NCI-H2196 treated with DMSO at 0.1 percent for 48 hours (cell line): ENCODE measurements around the gene FOXL2NB.
"Not testable (repeated sequence)": the region's sequence is repeated elsewhere in the genome, so short reads cannot be mapped to it uniquely, and the experiment has no call there.

Experiments used
- DNase-seq: peaks from one replicate; lab custom pipeline; 2025; ENCODE audit not compliant: unreplicated experiment; lab: John Stamatoyannopoulos, UW

FOXL2NB gene

DNA sequence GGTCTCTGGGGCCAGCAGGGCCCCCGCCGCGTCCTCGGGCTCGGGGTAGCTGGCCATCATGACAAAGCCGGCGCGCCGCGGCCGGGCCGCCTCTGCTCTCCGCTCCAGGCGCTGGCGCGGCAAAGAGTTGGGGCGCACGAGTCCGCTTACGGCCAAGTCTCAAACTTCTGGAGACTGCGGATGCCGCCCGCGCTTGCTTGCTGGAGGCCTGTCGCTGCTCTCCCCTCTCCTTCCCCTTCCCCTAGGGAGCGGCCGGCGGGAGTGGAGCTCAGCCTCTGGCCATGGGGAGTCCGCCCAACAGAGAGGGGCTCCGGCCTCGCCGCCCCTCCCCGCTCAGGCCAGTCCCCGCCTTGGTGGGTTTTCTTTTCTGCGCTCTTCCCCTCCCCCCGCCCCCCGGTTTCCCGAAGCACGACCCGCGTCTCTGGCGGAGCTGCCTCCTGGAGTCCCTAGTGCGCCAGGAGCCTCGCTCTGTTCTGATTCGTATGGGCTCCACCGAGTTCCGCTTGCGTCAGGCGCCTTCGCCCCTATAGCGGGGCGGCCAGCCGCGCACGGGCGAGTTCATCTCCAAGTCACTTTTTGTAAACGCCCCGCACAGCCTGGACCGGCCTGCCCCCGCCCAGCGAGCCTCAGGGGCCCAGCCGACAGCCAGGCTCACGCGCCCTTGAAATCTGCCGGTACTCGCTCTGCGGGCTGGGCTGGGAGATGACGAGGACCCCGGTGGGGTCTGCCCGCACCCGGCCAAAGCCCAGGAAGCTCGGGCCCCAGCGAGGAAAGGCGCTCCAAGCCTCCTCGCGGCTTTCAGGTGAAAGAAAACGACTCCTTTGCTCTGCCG, at the start of gene FOXL2NB, which contains the start of gene FOXL2:
Gene FOXL2NB, plus strand, starts transcription at position 555 of the 832 bp plus-strand sequence. Its CDS starts 148 bp downstream, at position 703.
Gene FOXL2, minus strand, starts transcription at position 475 of the 832 bp plus-strand sequence. Its CDS starts 415 bp downstream, at position 60.
- DNase-seq, result peak; percentile 39

GRCh38 chr3:138898301-138898700, 48.7 kb upstream of the FOXL2NB start:
- DNase-seq, result no peak

- DNase-seq, result no peak
Observed at GRCh38 chr3:138898708-138899107, 48.3 kb upstream of the FOXL2NB start.

DNA sequence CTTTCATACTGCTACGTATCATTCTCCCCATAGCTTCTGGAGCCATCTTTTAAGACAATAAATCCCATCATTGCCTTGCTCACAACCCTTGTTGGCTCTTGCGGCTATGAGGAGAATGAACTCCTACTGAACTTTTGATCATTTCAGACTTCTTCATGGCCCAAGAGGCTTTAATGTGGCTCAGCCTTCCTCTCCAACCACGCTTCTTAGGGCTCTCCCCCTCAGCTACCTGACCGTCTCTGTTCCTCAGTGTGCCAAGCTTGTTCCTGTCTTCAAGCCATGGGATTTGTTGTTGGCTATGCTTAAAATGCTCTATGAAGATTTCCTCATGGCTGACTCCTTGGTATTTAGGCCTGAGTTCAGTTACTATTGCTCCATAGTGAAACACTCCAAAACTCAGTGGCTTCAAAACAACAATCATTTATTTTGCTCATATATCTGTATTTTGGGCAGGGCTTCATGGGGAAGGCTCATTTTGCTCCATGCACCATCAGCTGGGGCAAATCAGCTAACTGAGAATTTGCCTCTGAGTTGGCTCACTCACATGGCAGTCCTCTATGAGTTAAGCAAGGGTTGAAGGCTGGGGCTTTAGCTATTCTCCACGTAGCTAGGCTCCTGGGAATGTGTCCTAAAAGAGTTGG, 47.5 kb upstream of the FOXL2NB start:
- no peak for DNase-seq

DNA sequence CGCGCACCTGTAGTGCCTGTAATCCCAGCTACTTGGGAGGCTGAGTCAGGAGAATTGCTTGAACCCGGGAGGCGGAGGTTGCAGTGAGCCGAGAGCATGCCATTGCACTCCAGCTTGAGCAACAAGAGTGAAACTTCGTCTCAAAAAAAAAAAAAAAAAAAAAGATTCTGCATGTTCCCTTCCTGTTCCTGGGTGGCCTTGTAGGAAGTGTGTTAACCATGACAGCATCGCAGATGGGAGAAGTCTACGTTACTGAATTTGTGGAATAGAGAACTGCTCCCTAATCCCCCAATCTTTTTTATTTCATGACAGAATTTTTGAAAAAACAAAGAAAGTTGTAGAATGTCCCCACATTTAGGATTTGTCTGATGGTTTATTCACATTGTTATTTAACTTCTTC, 45.5 kb upstream of the FOXL2NB start:
- DNase-seq, result no peak

- no peak for DNase-seq
Observed at GRCh38 chr3:138902171-138902570, 44.8 kb upstream of the FOXL2NB start.

DNA sequence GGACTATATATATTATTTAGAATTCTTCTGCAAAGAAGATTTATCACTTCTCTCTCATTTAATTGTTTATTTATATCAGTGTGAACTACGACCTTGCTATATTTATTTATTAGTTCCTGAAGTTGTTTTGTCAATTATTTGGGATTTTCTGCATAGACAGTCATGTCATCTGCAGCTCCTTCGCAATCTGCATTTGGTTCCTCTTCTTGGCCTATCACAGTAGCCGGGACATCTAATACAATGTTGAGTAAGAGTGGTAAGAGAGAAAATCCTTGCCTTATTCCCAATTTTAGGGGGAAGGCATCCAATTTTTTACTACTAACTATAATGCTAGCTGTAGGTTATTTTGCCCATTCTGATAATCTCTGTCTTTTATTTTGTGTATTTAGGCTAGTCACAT, 39.5 kb upstream of the FOXL2NB start:
- DNase-seq, result no peak

- no peak for DNase-seq
Observed at GRCh38 chr3:138908846-138909245, 38.2 kb upstream of the FOXL2NB start.

DNA sequence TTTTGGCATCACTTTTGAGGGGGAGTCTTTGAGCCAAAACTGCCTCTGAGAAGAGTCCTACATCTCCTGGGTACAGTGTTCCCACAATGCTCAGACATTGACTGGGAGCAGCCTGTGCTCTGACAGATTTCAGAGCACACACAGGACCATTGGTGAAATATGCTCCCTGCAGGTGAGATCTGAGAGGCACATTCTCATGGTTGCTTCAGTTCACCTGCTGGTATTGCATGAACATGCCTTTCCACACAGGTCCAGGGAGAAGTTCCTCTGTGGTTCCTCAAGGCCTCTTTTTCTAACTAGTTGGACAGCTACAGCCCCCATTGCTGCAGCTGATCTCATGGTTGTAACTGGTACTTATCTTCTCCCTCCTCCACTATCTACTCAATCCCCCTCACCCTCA, 37.1 kb upstream of the FOXL2NB start:
- DNase-seq, result no peak

DNA sequence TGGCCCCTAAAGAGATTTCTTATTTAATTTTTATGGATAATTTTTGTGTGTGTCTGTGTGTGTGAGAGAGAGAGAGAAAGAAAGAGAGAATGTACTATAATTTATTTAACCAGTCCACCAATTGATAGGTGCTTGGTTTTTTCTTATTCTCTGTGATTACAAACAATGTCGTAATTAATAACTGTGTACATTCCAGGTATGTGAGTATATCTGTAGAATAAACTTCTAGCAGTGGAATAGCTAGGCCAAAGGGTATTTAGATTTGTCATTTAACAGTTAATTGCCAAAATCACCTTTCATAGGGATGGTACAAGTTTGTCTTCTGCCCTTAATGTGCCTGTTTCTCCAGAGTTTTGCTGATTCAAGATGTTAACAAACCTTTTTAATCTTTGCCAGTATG, 35.4 kb upstream of the FOXL2NB start:
- no peak for DNase-seq

- DNase-seq, result no peak
Observed at GRCh38 chr3:138912237-138912636, 34.8 kb upstream of the FOXL2NB start.

DNA sequence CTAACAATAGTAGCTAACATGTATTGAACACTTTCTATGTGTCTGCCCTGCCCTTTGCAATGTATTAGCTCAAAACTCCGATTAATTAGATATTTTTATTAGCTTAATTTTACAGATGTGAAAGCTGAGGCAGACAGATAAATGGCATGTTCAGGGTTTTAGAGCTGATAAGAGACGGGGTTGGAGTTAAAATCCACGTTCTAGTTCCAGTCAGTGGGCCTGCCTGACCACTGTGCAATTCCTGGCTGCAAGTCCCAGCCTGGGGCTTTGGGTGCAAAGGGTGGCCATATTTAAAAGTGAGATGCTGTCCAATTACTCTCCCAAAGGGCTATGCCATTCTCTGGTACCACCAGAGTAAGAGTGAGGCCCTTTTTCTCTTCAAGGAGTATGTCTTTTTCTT, 33.3 kb upstream of the FOXL2NB start:
- DNase-seq, result no peak

GRCh38 chr3:138914870-138915502, 32.0 kb upstream of the FOXL2NB start:
- DNase-seq, result no peak

GRCh38 chr3:138915503-138916498, 31.2 kb upstream of the FOXL2NB start:
- DNase-seq, result peak; percentile 86

DNA sequence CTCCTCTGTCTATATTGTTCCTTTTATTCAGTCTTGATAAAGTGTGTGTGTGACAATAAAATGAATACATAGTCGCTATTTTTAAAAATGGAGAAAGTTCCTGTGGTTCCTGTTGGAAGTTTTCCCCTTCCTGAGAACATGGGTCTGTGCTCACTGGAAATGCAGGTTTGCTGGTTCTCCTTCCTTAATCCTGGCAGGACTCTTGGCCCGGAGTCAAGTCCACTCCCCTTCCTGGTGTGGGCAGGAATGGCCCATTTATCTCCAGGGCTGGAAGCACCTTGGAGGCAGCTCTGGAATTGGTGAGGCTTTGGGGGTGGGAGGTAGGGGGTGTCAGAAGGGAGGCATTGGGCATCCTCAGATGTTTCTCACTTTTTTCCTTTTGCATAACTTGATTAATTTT, 30.2 kb upstream of the FOXL2NB start:
- no peak for DNase-seq

GRCh38 chr3:138919325-138919724, 27.7 kb upstream of the FOXL2NB start:
- DNase-seq, result no peak

- DNase-seq, result no peak
Observed at GRCh38 chr3:138921316-138922292, 25.4 kb upstream of the FOXL2NB start.

- not testable (repeated sequence) for DNase-seq
Observed at GRCh38 chr3:138922400-138922799, 24.6 kb upstream of the FOXL2NB start.

- DNase-seq, result peak; percentile 71
Observed at GRCh38 chr3:138923531-138923994, 23.5 kb upstream of the FOXL2NB start.
